UCSD-AML1 (cell line): Measurements from ENCODE around the gene POR.
A peak's percentile ranks its signal among the peaks of the same experiment; 100 is the strongest.
"Not testable (repeated sequence)": the region's sequence is repeated elsewhere in the genome, so short reads cannot be mapped to it uniquely, and the experiment has no call there.

Experiments used
- DNase-seq: peaks from one replicate; lab custom pipeline; 2025; ENCODE audit not compliant: unreplicated experiment; lab: John Stamatoyannopoulos, UW

The POR gene

GRCh38 chr7:76016191-76016947, 101.4 kb downstream of the POR start:
- DNase-seq, result no peak

DNA sequence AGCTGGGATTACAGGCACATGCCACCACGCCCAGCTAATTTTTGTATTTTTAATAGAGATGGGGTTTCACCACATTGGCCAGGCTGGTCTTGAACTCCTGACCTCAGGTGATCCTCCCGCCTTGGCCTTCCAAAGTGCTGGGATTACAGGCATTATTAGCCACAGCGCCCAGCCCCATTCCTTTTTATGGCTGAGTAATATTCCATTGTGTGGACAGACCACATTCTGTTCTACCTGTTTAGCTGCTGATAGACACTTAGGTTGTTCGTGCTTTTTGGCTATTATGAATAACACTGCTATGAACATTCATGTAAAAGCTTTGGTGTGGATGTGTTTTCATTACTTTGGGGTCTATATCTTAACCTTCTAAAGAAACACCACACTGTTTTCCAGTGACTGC, 103.6 kb downstream of the POR start:
- not testable (repeated sequence) for DNase-seq

DNA sequence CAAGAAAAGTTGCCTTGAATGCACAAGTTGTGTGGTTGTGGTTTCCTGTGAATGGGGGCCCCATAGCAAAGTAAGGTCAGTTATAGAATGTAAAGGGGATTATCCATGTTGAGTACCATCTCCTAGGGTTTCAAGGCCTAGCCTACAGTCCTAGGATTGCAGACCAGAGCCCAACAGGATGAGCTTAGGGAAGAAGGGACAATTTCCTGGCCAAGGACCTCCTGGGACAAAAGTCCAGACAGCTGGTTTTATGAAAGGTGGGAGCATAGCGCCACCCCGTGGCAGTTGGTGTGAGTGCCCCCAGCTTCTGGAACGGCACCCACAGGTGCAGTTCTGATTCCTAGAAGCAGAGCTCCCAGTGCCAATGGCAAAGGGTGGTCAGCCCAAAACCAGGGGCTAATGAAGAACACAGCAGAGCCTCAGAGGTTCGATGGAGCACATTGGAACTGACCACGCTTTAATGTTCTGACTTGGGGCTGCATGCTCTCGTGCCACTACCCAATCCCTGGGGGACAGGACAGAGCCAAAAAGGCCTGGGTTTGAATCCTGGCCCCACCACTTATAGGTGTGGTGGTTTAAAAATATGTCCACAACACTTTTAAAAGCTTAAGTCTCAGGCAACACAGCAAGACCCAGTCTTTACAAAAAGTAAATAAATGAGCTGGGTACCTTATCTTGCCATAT, 105.2 kb downstream of the POR start:
- peak; percentile 42 for DNase-seq

DNA sequence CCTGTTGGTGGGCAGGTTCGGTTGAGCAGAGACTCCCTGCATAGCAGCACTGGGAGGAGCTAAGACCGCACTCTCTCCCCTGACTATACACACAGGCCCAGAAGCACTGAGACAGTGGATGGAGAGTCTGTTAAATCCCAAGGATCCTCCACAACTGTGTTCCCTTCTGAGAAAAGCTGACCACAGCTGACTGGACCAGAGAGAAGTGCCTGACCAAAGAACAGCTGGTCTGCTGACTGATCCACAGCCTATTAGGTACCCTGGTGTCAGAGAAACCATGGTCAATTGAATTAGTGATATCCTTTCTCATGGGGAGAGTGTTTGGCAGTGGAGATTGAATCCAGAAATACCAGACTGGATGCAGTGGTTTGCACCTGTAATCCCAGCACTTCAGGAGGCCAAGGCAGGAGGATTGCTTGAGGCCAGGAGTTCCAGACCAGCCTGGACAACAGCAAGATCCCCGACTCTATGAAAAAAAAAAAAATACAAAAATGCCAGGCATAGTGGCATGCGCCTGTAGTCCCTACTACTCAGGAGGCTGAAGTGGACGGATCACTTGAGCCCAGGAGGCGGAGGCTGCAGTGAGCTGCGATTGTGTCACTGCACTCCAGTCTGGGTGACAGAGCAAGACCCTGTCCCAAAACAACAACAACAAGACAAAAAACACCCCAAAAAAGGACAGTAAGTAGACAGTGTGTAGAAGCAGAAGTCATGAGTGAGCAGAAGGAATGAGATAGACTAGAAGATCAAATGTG, 107.2 kb downstream of the POR start:
- no peak for DNase-seq

DNA sequence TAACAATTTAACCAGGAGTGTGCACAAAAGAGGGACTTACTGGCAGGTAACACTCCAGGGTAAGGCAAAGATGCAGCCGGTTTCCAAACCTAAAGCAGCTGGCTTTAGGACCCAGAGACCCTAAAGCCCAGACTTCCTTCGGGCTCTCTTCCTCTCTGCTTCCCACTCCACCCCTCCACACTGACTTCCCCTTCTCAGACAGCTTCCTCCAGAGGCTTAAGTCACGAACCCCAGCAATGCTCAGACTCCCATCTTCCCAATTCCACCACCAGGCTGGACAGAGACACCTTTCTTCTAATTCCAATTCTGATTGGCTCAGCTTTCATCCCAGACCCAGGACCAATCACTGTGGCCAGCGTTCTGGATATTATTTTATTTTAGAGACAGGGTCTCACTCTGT, 108.0 kb downstream of the POR start:
- peak; percentile 22 for DNase-seq

- DNase-seq, result not testable (repeated sequence)
These were observed 114.7 kb downstream of the POR start for GRCh38 chr7:76029682-76030081.

DNA sequence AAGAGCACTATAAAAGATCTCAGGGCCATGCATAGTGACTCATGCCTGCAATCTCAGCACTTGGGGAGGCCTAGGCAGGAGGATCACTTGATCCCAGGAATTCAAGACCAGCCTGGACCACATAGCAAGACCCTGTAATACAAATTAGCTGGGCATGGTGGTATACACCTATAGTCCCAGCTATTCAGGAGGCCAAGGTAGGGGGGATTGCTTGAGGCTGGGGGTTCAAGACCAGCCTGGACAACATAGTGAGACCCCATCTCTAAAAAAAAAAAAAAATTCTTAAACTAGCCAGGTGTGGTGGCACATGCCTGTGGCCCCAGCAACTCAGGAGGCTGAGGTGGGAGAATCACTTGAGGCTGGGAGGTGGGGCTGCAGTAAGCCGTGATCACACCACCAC, 117.0 kb downstream of the POR start:
- no peak for DNase-seq
